Stimulated activated CD4-positive, alpha-beta T cell treated with anti-CD3 and anti-CD28 coated beads, TNF-alpha, amount 100 ng/mL, for 1 hour (primary cell): ENCODE measurements around the gene CPEB1.

Experiments
- DNase-seq, 3 donors: peaks; one replicate each; pipeline ENCODE4 v3.0.0-alpha.2; 2020; ENCODE audit warnings: low read depth in 3 of 3, low spot score in 1 of 3

Gene CPEB1

DNA sequence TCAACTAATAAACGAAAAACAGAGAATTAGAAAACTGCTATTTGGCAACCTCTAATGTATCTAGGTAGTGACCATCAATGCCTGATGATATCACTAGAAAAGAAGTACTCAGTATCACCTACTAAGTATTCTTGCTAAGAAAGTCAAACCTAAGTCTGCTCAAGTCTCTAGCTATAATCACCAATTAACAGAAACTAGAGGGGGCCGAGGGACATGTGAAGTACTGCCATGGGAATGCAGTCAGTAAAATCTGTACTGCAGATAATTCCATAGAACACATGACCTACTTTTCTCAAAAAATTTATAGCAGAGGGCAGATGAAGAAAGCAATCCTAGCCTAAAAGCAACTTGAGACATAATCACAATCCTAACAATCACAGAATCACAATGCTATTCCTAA, 51.4 kb downstream of the CPEB1 start:
- DNase-seq, result no peak

DNA sequence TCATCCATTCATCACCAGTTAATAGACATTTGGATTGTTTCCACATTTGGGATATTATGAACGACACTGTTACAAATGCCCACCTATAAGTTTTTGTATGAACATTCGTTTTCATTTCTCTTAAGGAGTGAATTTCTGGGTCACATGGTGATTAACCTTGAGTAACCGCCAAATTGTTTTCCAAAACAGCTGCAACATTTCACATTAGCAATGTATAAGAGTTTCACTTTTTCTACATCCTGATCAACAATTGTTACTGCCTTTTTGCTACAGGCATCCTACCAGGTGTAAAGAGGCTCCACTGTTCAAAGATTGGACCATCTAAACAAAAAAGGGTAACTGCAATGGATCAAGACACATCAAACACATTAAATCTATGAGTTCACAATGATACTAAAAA, 52.0 kb downstream of the CPEB1 start:
- DNase-seq, result no peak

DNA sequence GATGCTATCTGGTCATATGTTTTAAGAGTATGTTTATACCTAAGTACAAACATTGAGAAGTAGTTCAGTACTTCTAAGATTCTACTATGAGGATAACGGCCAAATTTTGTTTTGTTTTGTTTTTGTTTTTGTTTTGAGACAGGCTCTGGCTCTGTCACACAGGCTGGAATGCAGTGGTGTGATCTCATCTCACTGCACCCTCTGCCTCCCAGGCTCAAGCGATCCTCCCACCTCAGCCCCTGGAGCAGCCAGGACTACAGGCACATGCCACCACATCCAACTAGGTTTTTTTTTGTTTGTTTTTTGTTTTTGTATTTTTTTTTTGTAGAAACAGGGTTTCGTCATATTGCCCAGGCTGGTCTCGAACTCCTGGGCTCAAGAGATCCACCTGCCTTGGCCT, 59.4 kb downstream of the CPEB1 start:
- DNase-seq, result no peak

DNA sequence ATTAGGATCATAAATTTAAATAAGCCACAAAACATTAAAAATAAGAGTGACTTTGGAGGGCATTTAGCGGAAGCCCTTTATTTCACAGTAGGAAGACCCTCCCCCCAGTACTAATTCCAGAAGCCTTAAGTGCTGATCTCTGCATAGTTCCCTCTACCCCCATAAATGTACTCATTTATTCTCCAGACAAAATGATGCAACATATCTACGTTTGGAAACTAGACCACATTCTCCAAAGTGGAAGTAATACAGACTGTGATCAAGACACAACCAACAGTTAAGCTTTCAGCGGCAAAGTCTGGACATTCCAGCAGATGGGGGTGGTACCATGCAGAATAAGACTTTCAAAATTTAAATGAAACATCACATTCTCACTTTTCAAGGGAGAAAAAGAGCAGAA, 62.1 kb downstream of the CPEB1 start:
- no peak for DNase-seq

DNA sequence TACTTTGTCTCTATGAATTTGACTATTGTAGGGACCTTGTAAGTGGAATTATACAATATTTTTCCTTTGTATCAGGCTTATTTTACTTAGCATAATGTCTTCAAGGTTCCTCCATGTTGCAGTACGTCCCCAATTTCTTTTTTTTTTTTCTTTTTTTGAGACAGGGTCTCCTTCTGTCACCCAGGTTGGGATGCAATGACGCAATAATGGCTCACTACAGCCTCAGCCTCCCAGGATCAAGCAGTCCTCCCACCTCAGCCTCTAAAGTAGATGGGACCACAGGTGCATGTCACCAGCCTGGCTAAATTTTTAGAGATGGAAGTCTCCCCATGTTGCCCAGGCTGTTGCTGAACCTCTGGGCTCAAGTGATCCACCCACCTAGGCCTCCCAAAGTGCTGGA, 66.5 kb downstream of the CPEB1 start:
- DNase-seq, result no peak

- no peak for DNase-seq
Observed at GRCh38 chr15:82575335-82575734, 71.8 kb downstream of the CPEB1 start.

GRCh38 chr15:82572986-82573385, 74.2 kb downstream of the CPEB1 start:
- no peak for DNase-seq

DNA sequence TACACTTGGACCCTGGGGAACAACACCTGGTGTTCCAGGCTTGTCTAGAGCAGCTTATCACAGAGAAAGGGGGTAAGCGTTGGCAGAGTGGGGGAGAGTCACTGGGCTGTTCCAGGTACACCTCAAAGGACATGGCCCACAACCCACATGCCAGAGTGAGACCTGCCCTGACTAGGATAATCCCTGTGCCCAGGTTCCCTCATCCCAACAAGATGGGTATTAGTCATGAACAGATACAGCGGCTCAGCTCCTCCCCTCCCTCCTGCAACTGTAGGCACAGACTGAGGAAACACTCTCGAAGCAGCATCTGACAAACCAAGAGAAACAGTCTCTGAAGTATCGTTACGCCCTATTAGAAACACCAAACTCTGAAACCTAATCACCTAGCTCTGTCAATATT, 74.9 kb downstream of the CPEB1 start:
- DNase-seq, result no peak

DNA sequence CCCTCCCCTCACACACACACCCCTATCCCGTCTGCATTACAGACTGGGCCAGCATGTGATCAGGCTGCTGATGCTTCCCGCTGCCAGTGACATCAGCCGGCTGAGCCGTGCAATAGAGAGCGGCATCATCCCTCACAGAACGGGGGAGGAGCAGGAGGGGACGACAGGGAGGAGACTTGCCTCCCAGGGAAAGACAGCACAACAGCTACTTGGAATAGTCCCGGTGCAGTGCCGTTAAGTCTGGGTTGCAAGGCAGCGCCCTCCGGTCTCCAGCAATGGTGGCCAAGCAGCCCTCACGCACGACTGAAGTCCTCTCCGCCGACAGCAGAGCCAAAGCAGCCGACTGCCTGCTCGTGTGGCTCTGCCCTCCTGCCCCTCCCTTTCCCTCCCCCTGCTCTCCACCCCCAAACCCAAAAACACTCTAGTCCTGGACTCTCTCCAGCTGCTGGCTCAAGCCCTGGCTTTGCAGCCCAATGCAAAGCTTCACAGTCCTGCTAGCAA, 75.4 kb downstream of the CPEB1 start:
- no peak for DNase-seq

DNA sequence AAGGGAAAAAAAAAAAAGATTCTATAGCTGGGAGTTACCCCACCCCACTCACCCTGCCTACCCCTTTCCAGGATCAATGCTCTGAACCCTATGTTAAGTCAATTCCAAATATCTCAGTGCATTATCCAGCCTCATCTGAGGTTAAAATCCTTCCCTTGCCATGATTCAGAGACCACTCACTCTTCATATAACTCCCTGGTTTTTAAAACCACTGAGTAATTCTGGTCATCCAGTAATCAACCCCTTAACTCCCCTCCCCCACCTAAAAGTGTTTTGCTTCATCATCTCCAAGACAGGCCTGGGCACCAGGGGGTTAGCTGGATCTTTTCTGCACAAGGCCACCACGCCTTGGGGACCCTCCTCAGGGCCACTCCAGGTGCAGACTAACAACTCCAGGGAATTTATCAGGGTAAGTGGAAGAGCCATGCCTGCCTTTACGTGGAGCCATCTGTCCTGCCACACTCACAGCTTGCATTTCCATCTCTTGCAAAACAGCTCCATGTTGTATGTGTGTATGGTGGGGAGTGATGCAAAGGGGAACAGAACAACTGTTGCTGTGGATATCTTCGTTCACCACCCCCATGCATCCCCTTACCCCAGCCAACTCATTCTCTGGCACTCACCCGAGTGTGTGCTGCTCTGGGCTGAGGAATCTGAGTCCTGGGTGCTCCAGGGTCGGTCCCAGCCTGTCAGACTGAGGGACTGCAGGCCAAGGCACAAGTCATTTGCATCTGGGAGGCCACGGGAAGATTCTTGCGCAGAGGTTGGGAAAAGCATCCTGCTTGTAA, 76.2 kb downstream of the CPEB1 start:
- DNase-seq, result no peak

GRCh38 chr15:82569834-82570233, 77.3 kb downstream of the CPEB1 start:
- DNase-seq, result no peak

- DNase-seq, result no peak
Observed at GRCh38 chr15:82568986-82569385, 78.2 kb downstream of the CPEB1 start.

DNA sequence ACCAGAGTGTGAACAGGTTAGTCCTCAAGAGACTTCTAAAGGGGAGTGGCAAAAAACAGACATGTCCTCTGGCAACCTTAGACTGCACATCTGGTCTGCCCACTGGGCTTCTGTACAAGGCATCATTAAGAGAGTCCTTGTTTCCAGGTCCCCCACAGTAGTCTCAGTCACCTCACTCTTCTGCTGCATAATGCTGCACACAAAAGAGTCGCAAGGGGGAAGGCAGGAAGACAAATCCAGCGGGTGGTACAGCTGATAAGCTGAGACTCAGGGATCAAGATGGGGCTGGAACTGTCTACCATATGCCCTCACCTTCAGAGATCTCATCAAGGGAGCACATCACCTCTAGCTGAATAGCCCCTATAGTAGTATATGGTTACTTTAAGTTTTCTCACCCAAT, 79.5 kb downstream of the CPEB1 start:
- no peak for DNase-seq

GRCh38 chr15:82566690-82567089, 80.5 kb downstream of the CPEB1 start:
- DNase-seq, result no peak

GRCh38 chr15:82558502-82558901, 88.7 kb downstream of the CPEB1 start:
- DNase-seq, result no peak

DNA sequence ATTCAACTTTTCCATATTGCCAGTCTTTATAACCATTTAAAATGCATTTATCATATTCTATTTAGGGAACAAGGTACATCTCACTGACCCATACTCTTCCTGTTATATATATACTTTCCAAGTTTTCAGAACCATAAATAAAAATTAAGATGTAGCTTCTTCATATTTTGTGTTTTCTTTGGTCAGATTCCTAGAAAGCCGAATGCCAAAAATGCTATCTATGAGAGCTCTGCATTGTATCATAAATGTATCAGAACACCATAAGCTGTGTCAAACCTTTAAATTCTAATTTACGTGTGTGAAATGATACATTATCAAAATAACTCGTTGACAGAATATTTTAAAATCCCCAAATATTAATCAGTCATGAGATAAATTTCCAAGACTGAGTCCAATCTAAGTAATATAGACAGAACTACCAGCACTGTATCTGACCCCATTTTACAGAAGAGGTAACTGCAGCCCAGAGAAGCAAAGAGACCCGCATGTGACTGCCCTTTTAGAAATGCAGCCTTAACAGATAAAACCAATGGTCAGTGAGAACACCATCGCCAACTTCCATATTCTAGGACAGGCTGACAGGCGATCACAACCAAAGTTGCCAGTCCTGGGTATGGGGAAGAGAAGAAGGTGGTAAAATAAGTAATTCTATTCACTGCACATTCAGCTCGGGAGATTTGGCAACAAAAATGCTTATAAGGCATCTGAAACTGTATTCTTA, 90.7 kb downstream of the CPEB1 start:
- no peak for DNase-seq

DNA sequence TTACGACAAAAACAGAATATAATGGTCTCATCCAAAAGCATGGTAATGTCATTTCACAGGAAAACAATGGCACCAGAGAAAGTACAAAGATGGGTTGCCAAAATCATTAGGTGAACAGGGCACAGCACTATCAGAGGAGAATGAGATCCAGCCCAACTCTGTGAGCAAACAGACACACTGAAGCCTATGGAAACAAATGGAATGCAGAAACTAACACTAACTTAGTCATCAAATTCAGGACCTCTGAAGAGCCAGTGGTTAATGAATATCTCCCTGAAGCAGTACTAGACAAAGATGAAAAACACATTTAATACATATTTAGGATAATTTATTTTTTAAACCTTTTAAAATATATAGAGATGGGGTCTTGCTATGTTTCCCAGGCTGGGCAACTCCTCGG, 92.3 kb downstream of the CPEB1 start:
- no peak for DNase-seq

DNA sequence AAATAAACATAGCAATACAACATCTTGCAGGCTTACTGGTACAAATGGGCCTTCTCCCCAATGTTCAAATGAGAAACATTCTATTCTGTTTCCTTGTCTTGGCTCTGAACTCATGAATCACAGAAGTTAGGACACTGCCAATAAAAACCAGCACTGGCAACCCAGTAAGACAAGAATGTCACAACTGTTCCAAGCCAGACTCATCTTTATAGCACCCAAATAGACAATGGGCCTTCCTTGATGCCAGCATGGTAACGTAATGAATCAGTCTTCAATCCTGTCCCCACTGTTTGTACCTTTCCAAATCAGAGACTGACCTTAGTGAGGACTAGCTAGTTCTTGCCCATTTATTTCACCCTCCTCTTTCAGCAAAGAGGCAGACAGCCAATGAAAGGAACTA, 92.8 kb downstream of the CPEB1 start:
- DNase-seq, result no peak

- DNase-seq, result no peak
Observed at GRCh38 chr15:82553846-82554245, 93.3 kb downstream of the CPEB1 start.

- no peak for DNase-seq
Observed at GRCh38 chr15:82552861-82553260, 94.3 kb downstream of the CPEB1 start.

DNA sequence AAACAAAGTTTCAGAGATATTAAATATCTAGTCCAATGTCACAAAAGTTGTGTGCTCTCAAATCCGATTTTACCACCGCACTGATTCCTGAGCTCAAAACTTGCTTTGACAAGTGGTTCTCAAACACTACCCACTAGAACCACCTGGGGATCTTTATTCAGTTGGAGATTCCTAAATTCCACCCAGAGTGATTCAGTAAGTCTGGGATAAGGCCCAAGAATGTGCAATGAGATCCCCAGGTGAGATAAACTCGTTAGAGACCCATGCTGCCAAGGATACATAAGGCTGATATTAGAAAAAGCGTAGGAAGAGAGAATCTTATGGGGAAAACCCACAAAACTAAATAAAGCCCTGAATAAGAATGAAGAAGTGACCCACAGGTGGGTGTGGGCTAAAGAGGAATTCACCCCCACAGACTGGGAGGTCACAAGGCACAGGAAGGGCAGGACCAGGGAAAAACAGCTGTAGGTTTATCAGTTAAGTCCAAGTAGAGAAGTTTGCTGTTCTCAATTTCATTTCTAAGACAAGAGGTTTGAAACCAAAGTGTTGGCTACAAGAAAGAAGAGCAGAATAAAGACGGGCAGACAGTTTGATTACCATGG, 95.4 kb downstream of the CPEB1 start:
- DNase-seq, result no peak

- DNase-seq, result no peak
Observed at GRCh38 chr15:82549199-82549665, 97.9 kb downstream of the CPEB1 start.
